Tibial artery (tissue), 4 donors: ENCODE measurements around the gene CSRNP3.
A peak's percentile ranks its signal among the peaks of the same experiment; 100 is the strongest.

Source experiments
- DNase-seq, 2 donors: peaks; one replicate each; pipeline ENCODE4 v3.0.0-alpha.2; 2019
- H3K27ac ChIP-seq, 2 donors: fragments of 200-600 bp; sonication (generic) in 1 of 2; 1 replicate in 1 of 2; 2 replicates in 1 of 2; pipeline ENCODE4 v1.5.1; 2018 to 2019; ENCODE audit warnings: mild to moderate bottlenecking in 1 of 2
- H3K27me3 ChIP-seq, 2 donors: fragments of 200-600 bp; sonication (generic) in 1 of 2; one replicate each; pipeline versions ENCODE4 v1.5.1 to v1.6.0; 2016 to 2019
- H3K36me3 ChIP-seq, 3 donors: fragments of 200-600 bp; sonication (generic) in 2 of 3; one replicate each; pipeline ENCODE4 v1.5.1; 2016 to 2019; ENCODE audit warnings: mild to moderate bottlenecking in 2 of 3
- H3K4me1 ChIP-seq, 4 donors: fragments of 200-600 bp; sonication (generic) in 2 of 4; 1 replicate in 3 of 4; 2 replicates in 1 of 4; pipeline ENCODE4 v1.5.1; 2016 to 2019
- H3K4me3 ChIP-seq, 2 donors: fragments of 200-600 bp; sonication (generic) in 1 of 2; 1 replicate in 1 of 2; 2 replicates in 1 of 2; pipeline ENCODE4 v1.5.1; 2018 to 2019; ENCODE audit warnings: mild to moderate bottlenecking in 2 of 2
- H3K9me3 ChIP-seq, 3 donors: fragments of 200-600 bp; sonication (generic) in 1 of 3; one replicate each; pipeline ENCODE4 v1.5.1; 2016 to 2019
- intact Hi-C: fragments of 100-400 bp; cut with DNase I; formaldehyde crosslinking; loops from one replicate; pipeline ENCODE4 v1.15.0; 2023; ENCODE audit warnings: low total_unique reads
- TF ChIP-seq, protein P1 (sequence below), 2 experiments: fragments of 200-600 bp in 1 of 2; fragments of 450-650 bp in 1 of 2; IDR thresholded peaks; one replicate each; pipeline ENCODE4 v1.5.1; 2017 to 2019; ENCODE audit warnings: antibody characterized with exemption in 2 of 2, mild to moderate bottlenecking in 1 of 2, moderate library complexity in 1 of 2

Gene CSRNP3

GRCh38 chr2:165621086-165621560 is 151.6 kb downstream of the CSRNP3 start:
- H3K27ac ChIP-seq = peak overlapping the region; percentile 1 to 2

DNA sequence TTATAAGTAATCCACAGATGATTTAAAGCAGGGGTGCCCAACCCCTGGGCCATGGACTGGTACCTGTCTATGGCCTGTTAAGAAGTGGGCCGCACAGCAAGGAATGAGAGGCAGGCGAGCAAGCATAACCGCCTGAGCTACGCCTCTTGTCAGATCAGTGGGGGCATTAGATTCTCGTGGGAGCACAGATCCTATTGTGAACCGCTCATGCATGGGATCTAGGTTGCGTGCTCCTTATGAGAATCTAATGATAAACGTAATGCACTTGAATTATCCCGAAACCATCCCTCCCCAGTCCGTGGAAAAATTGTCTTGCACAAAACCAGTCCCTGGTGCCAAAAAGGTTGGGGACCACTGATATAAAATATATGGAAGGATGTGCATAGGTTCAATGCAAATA is 153.7 kb downstream of the CSRNP3 start:
- intact Hi-C loops = no loop called here
- Histone ChIP-seq H3K27me3 (no peaks in the 10 kb centered on the region), H3K4me1 (peaks cover 0 to 14% (median 4%) of the 10 kb centered on the region in 4 donors), H3K36me3 (no peaks in the 10 kb centered on the region), H3K27ac (no peak overlapping the region), H3K9me3 (no peaks in the 10 kb centered on the region), H3K4me3 (no peak overlapping the region)
- no peak for DNase-seq
- TF ChIP-seq, protein P1, sequence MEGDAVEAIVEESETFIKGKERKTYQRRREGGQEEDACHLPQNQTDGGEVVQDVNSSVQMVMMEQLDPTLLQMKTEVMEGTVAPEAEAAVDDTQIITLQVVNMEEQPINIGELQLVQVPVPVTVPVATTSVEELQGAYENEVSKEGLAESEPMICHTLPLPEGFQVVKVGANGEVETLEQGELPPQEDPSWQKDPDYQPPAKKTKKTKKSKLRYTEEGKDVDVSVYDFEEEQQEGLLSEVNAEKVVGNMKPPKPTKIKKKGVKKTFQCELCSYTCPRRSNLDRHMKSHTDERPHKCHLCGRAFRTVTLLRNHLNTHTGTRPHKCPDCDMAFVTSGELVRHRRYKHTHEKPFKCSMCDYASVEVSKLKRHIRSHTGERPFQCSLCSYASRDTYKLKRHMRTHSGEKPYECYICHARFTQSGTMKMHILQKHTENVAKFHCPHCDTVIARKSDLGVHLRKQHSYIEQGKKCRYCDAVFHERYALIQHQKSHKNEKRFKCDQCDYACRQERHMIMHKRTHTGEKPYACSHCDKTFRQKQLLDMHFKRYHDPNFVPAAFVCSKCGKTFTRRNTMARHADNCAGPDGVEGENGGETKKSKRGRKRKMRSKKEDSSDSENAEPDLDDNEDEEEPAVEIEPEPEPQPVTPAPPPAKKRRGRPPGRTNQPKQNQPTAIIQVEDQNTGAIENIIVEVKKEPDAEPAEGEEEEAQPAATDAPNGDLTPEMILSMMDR (IDR thresholded peaks at IDR 0.05) = no peak

More at GRCh38 chr2:165621086-165621560, 151.6 kb downstream of the CSRNP3 start:
- Histone ChIP-seq H3K27me3 (no peaks in the 10 kb centered on the region), H3K4me1 (peaks cover 0 to 14% (median 4%) of the 10 kb centered on the region in 4 donors), H3K4me3 (no peak overlapping the region), H3K36me3 (no peaks in the 10 kb centered on the region), H3K9me3 (no peaks in the 10 kb centered on the region)
- TF ChIP-seq, protein P1 (IDR thresholded peaks at IDR 0.05) = no peak
- DNase-seq = peak in 1 of 2 donors; percentile 29
- intact Hi-C loops = no loop called here

- no peak overlapping the region for H3K4me3 ChIP-seq
- H3K4me1 ChIP-seq = peaks cover 0 to 14% (median 4%) of the 10 kb centered on the region in 4 donors
- TF ChIP-seq, protein P1 (IDR thresholded peaks at IDR 0.05) = no peak
- H3K27me3 ChIP-seq = no peaks in the 10 kb centered on the region
- no peak overlapping the region for H3K27ac ChIP-seq
- intact Hi-C loops = no loop called here
- no peak for DNase-seq
- no peaks in the 10 kb centered on the region for H3K9me3 ChIP-seq
- no peaks in the 10 kb centered on the region for H3K36me3 ChIP-seq
Observed at GRCh38 chr2:165623783-165624469, 154.4 kb downstream of the CSRNP3 start.

- Histone ChIP-seq H3K36me3 (no peaks in the 10 kb centered on the region), H3K4me3 (no peak overlapping the region), H3K27ac (no peak overlapping the region), H3K4me1 (peaks cover 0 to 14% (median 4%) of the 10 kb centered on the region in 4 donors), H3K27me3 (no peaks in the 10 kb centered on the region), H3K9me3 (no peaks in the 10 kb centered on the region)
- DNase-seq = no peak
- TF ChIP-seq, protein P1 (IDR thresholded peaks at IDR 0.05) = no peak
- intact Hi-C loops = no loop called here
Observed at GRCh38 chr2:165624470-165624800, 154.9 kb downstream of the CSRNP3 start.

DNA sequence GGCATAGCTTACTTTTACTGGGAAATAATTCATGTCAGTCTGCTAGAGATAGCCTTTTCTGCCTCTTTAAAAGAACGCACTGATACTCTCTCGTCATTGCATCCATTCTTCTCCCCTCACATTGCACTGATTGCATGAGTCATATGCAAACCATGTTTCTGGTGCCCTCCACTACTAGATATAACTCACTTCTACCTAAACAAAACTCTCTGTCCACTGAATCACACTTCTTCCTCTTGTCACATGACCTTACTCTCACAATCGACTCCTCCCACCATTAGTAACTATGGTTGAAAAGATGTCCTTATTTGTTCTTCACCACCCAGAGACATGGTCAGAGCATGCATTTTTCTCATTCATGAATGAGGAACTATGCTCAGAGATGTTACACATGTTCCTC is 158.0 kb downstream of the CSRNP3 start:
- H3K36me3 ChIP-seq = no peaks in the 10 kb centered on the region
- no peaks in the 10 kb centered on the region for H3K27me3 ChIP-seq
- no peak overlapping the region for H3K4me3 ChIP-seq
- no peak for DNase-seq
- H3K27ac ChIP-seq = no peak overlapping the region
- TF ChIP-seq, protein P1 (IDR thresholded peaks at IDR 0.05) = no peak
- no peaks in the 10 kb centered on the region for H3K9me3 ChIP-seq
- intact Hi-C loops = no loop called here
- H3K4me1 ChIP-seq = no peaks in the 10 kb centered on the region
